Inflammatory macrophage (primary cell): ENCODE measurements around the gene MBD6.

Source experiments
- DNase-seq, 2 donors: peaks; one replicate each; pipeline ENCODE4 v3.0.0-alpha.2; 2020 to 2022
- total RNA-seq, 18 experiments: gene quantifications; one replicate each; lab custom pipeline; 2026; ENCODE audit warnings: mixed read lengths in 6 of 18, inconsistent platforms in 2 of 18; lab: John Stamatoyannopoulos, UW

The MBD6 gene, protein sequence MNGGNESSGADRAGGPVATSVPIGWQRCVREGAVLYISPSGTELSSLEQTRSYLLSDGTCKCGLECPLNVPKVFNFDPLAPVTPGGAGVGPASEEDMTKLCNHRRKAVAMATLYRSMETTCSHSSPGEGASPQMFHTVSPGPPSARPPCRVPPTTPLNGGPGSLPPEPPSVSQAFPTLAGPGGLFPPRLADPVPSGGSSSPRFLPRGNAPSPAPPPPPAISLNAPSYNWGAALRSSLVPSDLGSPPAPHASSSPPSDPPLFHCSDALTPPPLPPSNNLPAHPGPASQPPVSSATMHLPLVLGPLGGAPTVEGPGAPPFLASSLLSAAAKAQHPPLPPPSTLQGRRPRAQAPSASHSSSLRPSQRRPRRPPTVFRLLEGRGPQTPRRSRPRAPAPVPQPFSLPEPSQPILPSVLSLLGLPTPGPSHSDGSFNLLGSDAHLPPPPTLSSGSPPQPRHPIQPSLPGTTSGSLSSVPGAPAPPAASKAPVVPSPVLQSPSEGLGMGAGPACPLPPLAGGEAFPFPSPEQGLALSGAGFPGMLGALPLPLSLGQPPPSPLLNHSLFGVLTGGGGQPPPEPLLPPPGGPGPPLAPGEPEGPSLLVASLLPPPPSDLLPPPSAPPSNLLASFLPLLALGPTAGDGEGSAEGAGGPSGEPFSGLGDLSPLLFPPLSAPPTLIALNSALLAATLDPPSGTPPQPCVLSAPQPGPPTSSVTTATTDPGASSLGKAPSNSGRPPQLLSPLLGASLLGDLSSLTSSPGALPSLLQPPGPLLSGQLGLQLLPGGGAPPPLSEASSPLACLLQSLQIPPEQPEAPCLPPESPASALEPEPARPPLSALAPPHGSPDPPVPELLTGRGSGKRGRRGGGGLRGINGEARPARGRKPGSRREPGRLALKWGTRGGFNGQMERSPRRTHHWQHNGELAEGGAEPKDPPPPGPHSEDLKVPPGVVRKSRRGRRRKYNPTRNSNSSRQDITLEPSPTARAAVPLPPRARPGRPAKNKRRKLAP
- 1.2 to 26.0 (median 3.8) reads per million in 18 experiments for total RNA-seq

DNA sequence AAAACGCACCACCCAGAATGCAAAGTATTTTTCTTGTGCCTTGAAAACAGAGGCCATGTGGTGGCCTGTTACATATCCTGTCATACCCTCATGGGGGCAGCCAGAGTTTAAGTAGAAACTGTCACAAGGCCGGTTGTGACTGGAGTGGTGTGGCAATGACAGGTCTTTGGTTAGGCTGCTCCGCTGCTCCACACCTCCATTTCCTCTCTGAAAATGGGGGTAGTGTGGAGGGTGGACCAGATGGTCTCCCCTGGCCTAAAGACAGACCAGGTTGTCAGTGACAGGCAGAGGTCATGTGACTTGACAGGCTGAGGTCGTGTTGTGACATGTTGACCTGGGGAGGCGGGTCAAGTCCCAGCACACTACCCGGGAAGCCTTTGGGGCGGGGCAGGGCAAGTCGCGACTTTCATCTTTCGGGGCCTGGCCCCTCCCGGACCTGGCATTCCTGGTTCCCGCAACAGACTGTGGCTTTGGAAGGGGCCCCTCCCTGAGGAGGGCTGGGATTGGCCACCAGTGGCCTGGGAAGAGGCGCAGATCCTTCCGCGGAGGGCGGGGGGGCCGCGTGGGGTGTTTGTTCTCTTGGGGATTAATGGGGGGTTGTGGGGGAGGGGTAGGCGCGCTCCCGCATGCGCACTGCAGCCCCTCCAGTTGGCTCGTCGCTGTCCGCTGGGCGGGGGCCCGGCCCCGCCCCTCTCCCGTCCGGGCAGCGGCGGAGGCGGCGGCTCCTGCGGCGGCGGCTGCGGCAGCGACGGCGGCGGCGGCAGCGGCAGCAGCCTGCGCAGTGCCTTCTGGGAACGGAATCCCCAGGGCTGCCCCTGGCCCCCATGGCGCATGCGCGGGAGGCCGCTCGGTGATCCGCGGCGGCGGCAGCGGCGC is at the start of gene MBD6:
MBD6 (plus strand) TSS at position 814 of the 876 bp plus-strand sequence. CDS start 1,480 bp downstream, outside the sequence.
- peak; percentile 87 to 93 for DNase-seq

DNA sequence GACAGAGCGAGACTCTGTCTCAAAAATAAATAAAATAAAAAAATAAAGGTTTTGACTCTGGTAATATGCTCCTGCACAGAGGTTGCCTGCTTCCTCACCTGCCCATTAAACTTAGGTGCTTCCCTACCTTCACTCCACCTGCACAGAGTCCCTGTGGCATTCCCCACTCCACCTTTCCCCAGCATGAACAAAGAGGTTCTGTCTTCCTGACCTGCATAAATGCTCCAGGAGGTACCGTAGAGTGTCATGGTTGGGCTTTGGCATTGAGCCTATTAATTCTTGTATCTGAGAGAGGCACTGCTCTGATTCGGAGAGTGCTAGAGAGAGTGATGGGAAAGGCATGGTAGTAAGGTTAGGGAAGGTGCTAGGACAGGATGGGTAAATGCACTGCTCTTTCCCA is 49.2 kb upstream of the MBD6 start:
- no peak for DNase-seq

DNA sequence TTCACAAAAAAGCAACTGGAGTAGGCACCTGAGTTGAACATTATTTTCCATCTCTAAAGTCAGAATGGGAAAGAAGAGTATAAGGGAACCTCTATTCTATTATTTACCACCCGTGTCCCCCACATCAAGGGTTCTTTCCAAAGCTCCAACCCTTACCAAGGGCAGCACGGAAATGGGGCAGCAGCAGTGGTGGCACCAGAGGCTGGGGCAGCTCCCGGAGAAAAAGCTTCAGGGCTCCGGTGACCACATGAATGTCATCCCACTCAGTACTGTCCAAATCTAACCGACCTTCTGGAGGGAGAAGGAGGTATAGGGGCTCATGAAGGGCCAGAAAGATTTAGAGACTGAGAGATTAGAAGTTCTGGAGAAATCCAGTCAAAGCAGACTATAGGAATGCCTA is 48.7 kb upstream of the MBD6 start:
- DNase-seq: no peak

DNA sequence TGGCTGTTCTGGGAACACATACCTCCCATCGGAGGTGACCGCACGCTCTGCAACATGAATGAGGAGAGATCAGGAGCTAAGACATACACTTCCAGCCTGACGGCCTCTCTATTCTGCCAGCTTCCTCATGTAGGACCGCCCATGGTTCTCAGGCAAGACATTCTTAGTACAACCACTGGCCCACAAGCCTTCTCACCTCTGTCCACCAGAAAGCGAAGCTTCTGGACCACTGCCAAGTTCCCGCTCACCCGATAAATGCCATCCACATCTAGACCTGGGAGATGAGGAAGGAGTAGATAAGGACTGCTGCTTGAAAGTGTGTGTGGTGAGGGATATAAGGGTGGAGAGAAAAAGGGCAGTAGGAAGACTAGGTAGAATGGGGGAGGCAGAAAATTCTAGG is 48.2 kb upstream of the MBD6 start:
- no peak for DNase-seq

DNA sequence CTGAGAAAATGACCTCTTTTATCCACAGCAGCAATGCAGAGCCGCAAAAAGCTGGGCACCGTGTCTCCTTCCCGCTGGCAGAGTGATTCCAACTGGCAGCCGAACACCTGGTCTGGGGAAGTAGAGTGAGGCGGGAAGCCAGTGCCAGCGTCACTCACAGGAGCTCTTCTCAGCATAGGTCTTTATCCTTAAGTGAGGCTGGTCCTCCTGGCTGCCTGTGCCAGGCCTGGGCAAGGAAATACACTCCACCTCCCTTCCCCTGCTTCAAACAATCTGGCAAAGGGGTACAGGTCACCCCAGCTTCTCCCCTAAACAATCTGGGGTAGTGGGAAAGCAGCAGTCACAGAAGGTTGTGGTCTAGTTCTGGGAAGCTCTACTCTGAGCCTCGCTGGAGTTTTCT is 47.8 kb upstream of the MBD6 start:
- no peak for DNase-seq

DNA sequence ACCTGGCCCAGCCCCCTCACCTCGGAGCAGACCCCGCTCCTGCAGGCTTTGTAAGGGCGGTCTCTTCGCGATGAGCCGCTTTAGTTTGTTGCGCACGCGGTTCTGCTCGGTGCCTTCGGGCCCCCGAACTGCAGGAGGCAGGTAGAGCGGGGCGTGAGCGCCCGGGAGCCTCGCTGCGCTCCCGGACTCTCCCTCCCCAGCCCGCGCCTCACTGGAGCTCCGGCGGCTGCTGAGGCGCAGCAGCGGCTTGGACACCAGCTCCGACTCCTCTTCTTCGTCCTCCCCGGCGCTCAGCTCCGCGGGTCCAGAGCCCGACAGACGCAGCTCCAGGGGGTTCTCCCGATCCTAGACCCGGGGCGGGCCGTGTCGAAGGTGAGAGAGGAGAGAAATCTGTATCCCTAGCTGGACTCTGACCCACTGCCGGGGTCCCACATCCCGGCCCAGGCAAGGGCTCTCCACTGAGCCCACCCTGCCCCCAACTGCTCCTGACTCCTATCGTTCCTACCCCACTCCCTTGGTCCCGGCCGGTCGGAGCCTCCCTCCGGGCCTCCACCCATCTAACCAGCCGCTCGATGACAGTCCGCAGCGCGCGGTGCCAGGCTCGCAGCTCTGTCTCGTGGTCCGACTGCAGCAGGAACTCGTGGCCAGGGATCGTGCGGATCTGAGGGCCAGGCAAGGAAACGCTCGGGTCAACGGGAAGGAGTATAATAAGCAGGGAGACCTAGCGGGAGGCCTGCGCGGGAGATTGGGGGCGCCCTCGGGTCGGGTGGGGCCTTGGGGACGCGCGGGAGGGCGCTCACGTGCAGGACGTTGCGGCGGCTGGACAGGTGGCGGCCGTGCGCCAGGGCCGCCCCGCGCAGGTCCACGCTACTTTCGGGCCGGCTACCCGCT is 47.1 kb upstream of the MBD6 start:
- DNase-seq: peak; percentile 24 to 52

DNA sequence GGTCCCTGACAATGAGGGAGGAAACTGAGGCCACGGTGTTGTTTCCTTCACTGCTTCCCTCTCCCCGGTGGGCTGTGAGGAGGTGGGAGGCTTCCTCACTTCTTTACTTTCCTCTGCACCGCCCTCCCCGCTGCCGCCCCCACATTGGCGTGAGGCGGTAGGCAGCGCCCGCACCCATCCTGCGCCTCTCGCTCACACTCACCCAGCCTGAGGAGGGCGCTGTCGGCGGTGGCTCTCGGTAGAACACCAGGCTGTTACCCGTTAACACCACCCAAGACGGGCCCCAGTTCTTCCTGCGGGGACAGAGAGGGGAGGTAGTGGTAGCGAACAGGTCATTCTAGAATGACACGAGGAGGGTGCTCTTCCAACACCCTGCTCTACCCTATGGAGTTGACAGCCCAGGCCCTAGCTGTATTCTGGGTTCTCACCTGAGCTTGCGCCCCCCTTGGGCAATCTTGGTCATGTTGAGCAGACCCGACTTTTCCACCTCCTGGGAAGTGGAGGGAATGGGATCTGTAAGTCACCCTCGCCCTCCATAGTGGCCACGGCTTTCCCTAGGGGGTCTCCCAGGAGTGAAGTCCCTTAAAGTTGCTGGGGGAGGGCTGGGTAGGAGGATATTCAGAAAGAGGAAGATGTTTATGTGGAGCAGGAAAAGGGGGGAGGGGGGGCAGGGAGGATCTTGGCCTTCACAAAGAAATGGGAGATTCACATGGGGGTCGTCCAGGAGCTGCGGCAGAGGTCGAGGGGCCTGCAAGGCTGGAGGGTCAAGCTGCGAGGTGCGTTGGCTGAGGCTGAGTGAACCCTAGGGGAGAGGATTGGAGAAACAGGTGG is 46.2 kb upstream of the MBD6 start:
- peak; percentile 35 to 66 for DNase-seq

DNA sequence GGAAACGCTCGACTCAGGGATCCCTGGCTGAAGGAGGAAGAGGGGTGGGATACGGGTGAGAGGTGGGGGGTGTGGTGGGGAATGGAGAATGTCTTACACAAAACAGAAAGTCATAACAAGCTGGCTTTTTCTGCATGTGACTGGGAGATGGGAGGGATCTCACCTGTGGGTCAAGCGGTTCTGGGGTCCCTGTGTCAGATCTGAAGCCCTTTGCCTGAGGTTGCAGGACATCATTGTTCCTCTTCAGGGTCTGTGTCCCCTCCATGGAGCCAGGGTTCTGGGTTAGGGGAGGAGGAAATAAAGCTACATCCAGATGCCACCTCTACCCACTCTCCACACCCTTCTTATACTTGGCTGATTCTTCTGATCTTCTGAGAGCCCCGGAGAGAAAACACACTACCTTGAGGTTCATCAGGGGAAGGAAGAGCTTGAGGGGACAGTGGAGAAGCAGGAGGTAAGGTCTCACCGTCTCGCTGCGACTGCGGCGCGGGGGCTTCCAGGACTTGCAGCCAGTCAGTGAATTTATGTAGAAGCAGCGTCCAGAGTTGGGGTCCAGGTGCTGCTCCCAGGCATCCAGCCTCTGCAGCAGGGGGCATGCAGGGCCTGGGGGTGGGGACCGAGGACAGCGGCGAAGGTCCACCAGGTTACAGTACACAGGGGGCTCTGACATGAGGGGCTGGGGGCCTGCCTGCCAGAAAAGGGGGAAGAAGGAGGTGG is 45.5 kb upstream of the MBD6 start:
- DNase-seq: no peak

DNA sequence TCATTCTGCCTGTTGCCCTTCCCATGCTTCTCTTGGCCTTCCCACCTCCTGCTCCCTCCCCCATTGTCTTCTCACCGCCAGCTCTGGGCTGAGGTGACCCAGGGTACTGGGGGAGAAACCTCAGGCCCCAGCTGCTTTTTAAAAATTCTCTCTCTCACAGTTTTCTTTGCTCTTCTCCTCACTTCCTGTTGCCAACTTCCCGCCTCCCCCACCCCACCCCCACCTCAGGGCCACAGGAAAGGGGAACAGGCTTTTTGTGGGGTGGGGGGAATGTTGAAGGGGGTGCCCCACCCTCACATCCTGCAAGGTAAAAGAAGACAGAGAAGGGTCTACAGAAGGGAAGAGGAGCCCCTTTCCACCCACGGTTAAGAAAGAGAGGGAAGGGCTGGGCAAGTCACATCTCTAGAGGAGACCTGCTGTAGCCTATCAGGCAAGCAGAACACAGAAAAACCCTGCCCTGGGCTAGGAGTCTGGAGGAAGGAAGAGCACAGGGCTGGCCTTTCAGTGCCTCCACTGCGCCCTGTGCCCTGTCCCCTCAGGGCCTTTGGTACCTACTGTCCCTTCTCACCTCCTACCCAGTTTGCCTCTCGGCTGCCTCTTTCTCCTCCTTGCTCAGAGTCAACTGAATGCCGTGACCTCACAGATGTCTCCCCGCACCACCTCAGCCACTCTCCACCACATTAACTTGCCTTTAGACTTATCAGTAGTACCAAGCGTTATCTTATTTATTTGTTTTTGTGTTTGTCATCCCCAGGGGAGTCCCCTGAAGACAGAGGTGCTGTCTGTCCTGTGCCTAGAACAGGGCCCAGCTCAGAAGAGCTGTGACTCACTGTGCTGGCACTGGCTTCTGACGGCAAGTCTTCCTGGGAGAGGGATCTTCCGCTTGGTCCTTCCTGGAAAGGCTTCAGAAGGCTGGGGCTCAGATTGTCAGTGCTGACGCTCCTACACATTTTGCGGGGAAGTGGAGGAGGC is 44.6 kb upstream of the MBD6 start:
- DNase-seq: peak; percentile 59 to 81

DNA sequence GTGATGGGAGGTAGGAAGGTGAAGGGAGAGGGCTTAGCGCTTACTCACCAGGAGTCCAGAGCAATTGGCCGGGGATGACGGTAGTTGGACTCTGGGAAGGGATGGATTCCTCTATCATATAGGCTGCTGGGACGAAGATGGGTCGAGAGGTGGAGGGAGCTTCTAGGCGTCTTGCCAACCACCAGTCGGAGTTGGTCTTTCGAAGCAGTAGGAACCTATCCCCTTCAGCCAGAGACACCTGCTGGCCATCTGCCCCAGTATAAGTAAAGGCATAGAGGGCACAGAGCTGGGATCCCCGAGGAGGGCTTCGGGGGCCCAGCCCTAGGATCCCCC is 43.6 kb upstream of the MBD6 start:
- DNase-seq: no peak

DNA sequence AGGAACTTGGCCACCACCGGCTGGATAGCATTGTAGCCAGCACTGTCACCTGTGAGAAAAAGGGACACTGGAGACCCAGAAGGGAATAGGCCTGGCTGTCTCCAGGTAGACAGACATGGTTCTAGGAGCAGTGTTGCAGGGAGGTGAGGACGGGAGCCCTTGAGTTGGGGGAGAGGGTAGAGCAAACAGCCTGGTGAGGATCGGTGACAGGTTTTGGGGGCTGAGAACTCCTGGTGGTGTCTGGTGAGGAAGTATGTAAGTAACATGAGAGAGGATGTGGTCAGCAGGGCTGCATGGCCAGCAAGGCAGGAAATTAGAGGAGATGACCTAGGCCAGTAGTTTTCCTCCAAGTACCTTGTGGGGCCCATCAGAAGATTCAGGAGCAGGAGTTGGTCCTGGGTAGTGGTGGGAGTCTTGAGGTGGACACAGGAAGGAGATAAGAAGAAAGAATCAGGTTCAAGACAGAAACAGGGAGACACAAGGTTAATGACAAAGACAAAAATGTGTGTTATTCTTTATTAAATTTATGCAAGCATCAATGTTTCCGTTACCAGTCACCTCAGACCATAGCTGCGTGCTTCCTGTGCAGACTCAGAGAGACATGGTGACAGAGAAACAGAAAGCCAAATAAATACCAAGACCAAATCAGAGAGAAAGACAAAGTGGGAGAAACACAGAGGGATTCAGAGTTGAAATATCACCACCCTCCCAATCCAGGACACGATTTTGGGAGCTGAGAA is 43.1 kb upstream of the MBD6 start, which contains the start of gene ARHGAP9:
ARHGAP9 (minus strand) TSS at position 491 of the 740 bp plus-strand sequence; CDS start at position 31, 460 bp downstream.
- peak; percentile 29 to 35 for DNase-seq

DNA sequence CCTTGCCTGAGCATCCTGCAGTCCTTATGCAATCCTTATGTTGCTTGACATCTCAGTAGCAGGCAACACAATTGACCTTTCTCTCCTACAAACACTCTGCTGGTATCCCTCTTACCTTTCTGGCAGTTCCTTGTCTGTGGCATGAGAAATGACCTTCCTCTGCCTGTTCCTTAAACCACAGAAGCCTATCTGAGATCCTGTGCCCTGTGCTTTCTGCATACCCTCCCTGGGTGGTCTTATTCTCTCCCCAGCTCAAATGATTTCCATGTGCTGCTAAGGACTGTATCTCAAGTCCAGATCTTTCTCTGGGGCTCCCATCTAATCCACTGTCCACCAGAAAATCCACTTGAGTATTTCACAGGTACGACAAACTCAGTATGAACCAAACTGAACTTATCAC is 41.0 kb upstream of the MBD6 start:
- DNase-seq: no peak

DNA sequence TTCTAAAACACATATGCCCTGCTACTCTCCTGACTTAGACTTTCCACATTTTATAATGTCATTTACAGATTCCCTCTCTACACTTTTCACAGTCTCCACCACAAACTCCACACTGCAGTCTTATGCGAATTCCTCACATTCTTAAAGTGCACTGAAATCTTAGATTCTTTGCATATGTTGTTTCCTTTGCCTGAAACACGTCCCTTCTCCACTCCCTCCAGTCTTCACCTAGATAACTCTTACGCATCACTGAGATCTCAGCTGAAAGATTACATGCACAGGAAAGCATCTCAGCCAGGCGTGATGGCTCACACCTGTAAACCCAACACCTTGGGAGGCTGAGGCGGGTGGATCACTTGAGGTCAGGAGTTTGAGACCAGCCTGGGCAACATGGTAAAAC is 39.2 kb upstream of the MBD6 start:
- DNase-seq: no peak

DNA sequence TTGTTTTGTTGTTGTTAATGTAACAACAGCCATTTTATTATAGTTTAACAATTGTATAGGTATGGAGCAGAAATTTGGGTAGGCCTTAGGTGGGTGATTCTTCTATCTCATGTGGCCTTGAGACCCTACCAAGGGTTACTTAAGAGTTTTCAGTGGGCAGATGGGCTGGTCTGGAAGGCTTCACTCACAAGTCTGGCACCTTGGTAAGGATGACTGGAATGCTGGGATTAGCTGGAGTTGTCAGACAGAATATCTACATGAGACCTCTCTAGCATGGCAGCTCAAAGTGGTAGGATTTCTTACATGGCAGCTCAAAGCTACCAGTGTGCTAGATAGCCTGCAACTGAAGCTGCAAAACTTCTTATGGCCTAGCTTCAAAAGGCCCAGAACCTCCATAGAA is 36.9 kb upstream of the MBD6 start:
- no peak for DNase-seq

DNA sequence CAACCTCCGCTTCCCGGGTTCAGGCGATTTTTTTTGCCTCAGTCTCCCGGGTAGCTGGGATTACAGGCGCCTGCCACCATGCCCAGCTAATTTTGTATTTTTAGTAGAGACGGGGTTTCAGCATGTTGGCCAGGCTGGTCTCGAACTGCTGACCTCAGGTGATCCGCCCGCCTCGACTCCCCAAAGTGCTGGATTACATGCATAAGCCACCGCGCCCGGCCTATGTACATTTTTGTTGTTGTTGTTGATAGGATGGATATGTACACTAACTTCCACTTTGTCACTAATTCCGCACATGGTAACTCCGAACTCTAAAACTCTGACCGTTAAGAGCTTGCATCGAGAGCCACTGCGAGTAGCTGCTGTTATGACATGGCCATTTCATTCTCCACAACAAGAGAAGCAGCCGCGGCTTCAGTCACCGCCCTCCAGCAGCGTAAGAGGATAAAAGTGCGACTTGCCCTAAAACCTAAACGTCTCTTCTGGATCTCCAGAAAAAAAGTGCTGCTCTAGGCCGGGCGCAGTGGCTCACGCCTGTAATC is 35.5 kb upstream of the MBD6 start:
- DNase-seq: no peak

DNA sequence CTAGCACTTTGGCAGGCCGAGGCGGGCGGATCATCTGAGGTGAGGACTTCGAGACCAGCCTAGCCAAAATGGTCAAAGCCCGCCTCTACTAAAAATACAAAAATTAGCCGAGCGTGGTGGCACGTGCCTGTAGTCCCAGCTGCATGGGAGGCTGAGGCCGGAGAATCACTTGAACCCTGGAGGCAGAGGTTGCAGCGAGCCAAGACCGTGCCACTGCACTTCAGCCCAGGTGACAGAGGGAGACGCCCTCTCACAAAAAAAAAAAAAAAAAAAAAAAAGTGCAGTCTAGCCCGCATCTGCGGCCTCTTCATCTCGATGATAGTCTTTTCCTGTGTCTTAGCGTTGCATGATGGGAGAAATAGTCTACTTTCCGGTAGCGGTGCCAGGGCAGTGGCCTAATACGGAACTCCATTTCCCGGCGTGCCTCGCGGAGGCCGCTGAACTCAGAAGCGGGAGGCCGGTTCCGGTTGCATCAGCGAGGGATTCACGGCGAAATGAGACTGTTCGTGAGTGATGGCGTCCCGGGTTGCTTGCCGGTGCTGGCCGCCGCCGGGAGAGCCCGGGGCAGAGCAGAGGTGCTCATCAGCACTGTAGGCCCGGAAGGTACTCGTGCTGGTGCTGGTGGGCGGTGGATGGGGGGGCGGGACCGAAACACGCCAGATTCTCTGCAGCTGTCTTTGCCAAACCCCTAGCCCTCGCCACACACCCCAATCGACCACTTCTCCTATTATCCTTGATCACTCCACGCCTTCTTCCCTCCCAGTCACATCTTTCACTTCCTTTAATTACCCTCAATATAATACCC is 34.8 kb upstream of the MBD6 start, which contains the start of gene MARS1:
MARS1 (plus strand) TSS at position 472 of the 805 bp plus-strand sequence; CDS start at position 495, 23 bp downstream.
- peak; percentile 96 to 97 for DNase-seq
